SK-N-SH treated with all-trans-retinoic acid at 6 μM for 48 hours (cell line): ENCODE data around the gene PLA2G15.

Experiments
- ATAC-seq: fragments of 200-7000 bp; cut with Tn5 transposase; 3 replicates; pipeline ENCODE4 v1.9.1; 2020; ENCODE audit warnings: mild to moderate bottlenecking, moderate library complexity
- ARNTL ChIP-seq: fragments of 450-650 bp; formaldehyde crosslinking; IDR thresholded peaks from 2 replicates; pipeline ENCODE4 v1.5.0; 2020; ENCODE audit warnings: low read depth, mild to moderate bottlenecking, moderate library complexity, borderline replicate concordance
- BACH2 ChIP-seq: fragments of 250-450 bp; sonication (Bioruptor Pico); IDR thresholded peaks from 2 replicates; pipeline ENCODE4 v1.9.0; 2021; ENCODE audit warnings: mild to moderate bottlenecking, borderline replicate concordance
- CREB5 ChIP-seq: fragments of 250-450 bp; sonication (Bioruptor Pico); IDR thresholded peaks from 2 replicates; pipeline ENCODE4 v1.5.1; 2020; ENCODE audit warnings: low read depth, mild to moderate bottlenecking, moderate library complexity
- CSDC2 ChIP-seq: fragments of 250-450 bp; sonication (Bioruptor Pico); IDR thresholded peaks from 2 replicates; pipeline ENCODE4 v1.5.0; 2020; ENCODE audit warnings: mild to moderate bottlenecking, moderate library complexity
- ESRRG ChIP-seq: fragments of 250-450 bp; sonication (Bioruptor Pico); IDR thresholded peaks from 2 replicates; pipeline ENCODE4 v1.6.1; 2021; ENCODE audit warnings: mild to moderate bottlenecking
- GLIS3 ChIP-seq: fragments of 250-450 bp; sonication (Bioruptor Pico); IDR thresholded peaks from 2 replicates; pipeline ENCODE4 v1.5.0; 2020; ENCODE audit warnings: mild to moderate bottlenecking, moderate library complexity
- ISL1 ChIP-seq: fragments of 250-450 bp; sonication (Bioruptor Pico); IDR thresholded peaks from 2 replicates; pipeline ENCODE4 v2.1.2; 2022; ENCODE audit warnings: mild to moderate bottlenecking, moderate library complexity
- OSR1 ChIP-seq: fragments of 250-450 bp; sonication (Bioruptor Pico); IDR thresholded peaks from 2 replicates; pipeline ENCODE4 v1.8.0; 2022; ENCODE audit warnings: moderate library complexity, mild to moderate bottlenecking, inconsistent platforms
- POU6F1 ChIP-seq: fragments of 250-450 bp; sonication (Bioruptor Pico); IDR thresholded peaks from 2 replicates; pipeline ENCODE4 v1.8.0; 2021; ENCODE audit warnings: low read depth, mild to moderate bottlenecking, moderate library complexity, borderline replicate concordance
- PPARA ChIP-seq: fragments of 250-450 bp; sonication (Bioruptor Pico); IDR thresholded peaks from 2 replicates; pipeline ENCODE4 v1.5.0; 2020; ENCODE audit warnings: mild to moderate bottlenecking, borderline replicate concordance
- RARB ChIP-seq: fragments of 250-450 bp; sonication (Bioruptor Pico); IDR thresholded peaks from 2 replicates; pipeline ENCODE4 v1.8.0; 2021; ENCODE audit warnings: mild to moderate bottlenecking, moderate library complexity
- SNAI2 ChIP-seq: fragments of 250-450 bp; sonication (Bioruptor Pico); IDR thresholded peaks from 2 replicates; pipeline ENCODE4 v1.5.0; 2020; ENCODE audit warnings: mild to moderate bottlenecking, moderate library complexity
- TOX ChIP-seq: fragments of 250-450 bp; sonication (Bioruptor Pico); IDR thresholded peaks from 2 replicates; pipeline ENCODE4 v1.8.0; 2021; ENCODE audit warnings: mild to moderate bottlenecking, moderate library complexity, borderline replicate concordance
- ZC3H10 ChIP-seq: fragments of 250-450 bp; sonication (Bioruptor Pico); IDR thresholded peaks from 2 replicates; pipeline ENCODE4 v1.5.1; 2021; ENCODE audit warnings: mild to moderate bottlenecking, moderate library complexity
- ZFP30 ChIP-seq: fragments of 450-650 bp; formaldehyde crosslinking; IDR thresholded peaks from 2 replicates; pipeline ENCODE4 v1.5.0; 2022; ENCODE audit warnings: mild to moderate bottlenecking, moderate library complexity
- ZNF565 ChIP-seq: fragments of 450-650 bp; formaldehyde crosslinking; conservative IDR thresholded peaks from 2 replicates; pipeline ENCODE4 v1.5.0; 2020; ENCODE audit warnings: low read depth, mild to moderate bottlenecking, moderate library complexity
- ZNF70 ChIP-seq: fragments of 450-650 bp; formaldehyde crosslinking; IDR thresholded peaks from 2 replicates; pipeline ENCODE4 v1.5.0; 2020; ENCODE audit warnings: mild to moderate bottlenecking, moderate library complexity
- ZNF8 ChIP-seq: fragments of 450-650 bp; formaldehyde crosslinking; IDR thresholded peaks from 2 replicates; pipeline ENCODE4 v1.5.0; 2020; ENCODE audit warnings: mild to moderate bottlenecking, moderate library complexity
- TF ChIP-seq, protein P1 (sequence below): fragments of 250-450 bp; sonication (Bioruptor Pico); IDR thresholded peaks from 2 replicates; pipeline ENCODE4 v1.5.1; 2021; ENCODE audit warnings: mild to moderate bottlenecking, moderate library complexity
- TF ChIP-seq, protein P2 (sequence below): fragments of 250-450 bp; sonication (Bioruptor Pico); IDR thresholded peaks from 2 replicates; pipeline ENCODE4 v1.8.0; 2020; ENCODE audit warnings: mild to moderate bottlenecking, moderate library complexity, borderline replicate concordance

Gene PLA2G15

GRCh38 chr16:68247932-68248331 lies 2.8 kb downstream of the PLA2G15 start:
- no peak for TF ChIP-seq ISL1 (CRISPR knock-in tag)
- TF ChIP-seq CREB5 = no peak
- no peak for TF ChIP-seq ESRRG (CRISPR knock-in tag)
- TF ChIP-seq, protein P1, sequence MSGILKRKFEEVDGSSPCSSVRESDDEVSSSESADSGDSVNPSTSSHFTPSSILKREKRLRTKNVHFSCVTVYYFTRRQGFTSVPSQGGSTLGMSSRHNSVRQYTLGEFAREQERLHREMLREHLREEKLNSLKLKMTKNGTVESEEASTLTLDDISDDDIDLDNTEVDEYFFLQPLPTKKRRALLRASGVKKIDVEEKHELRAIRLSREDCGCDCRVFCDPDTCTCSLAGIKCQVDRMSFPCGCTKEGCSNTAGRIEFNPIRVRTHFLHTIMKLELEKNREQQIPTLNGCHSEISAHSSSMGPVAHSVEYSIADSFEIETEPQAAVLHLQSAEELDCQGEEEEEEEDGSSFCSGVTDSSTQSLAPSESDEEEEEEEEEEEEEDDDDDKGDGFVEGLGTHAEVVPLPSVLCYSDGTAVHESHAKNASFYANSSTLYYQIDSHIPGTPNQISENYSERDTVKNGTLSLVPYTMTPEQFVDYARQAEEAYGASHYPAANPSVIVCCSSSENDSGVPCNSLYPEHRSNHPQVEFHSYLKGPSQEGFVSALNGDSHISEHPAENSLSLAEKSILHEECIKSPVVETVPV (CRISPR knock-in tag) = no peak
- no peak for TF ChIP-seq ZFP30
- TF ChIP-seq GLIS3 (CRISPR knock-in tag) = no peak
- no peak for TF ChIP-seq BACH2 (CRISPR knock-in tag)
- TF ChIP-seq, protein P2, sequence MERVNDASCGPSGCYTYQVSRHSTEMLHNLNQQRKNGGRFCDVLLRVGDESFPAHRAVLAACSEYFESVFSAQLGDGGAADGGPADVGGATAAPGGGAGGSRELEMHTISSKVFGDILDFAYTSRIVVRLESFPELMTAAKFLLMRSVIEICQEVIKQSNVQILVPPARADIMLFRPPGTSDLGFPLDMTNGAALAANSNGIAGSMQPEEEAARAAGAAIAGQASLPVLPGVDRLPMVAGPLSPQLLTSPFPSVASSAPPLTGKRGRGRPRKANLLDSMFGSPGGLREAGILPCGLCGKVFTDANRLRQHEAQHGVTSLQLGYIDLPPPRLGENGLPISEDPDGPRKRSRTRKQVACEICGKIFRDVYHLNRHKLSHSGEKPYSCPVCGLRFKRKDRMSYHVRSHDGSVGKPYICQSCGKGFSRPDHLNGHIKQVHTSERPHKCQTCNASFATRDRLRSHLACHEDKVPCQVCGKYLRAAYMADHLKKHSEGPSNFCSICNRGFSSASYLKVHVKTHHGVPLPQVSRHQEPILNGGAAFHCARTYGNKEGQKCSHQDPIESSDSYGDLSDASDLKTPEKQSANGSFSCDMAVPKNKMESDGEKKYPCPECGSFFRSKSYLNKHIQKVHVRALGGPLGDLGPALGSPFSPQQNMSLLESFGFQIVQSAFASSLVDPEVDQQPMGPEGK (CRISPR knock-in tag) = no peak
- no peak for TF ChIP-seq ZNF8 (CRISPR knock-in tag)
- TF ChIP-seq RARB (CRISPR knock-in tag) = no peak
- TF ChIP-seq ARNTL = no peak
- no peak for TF ChIP-seq ZC3H10 (CRISPR knock-in tag)
- TF ChIP-seq ZNF565 = no peak
- no peak for TF ChIP-seq OSR1
- no peak for TF ChIP-seq TOX
- no peak for ATAC-seq

DNA sequence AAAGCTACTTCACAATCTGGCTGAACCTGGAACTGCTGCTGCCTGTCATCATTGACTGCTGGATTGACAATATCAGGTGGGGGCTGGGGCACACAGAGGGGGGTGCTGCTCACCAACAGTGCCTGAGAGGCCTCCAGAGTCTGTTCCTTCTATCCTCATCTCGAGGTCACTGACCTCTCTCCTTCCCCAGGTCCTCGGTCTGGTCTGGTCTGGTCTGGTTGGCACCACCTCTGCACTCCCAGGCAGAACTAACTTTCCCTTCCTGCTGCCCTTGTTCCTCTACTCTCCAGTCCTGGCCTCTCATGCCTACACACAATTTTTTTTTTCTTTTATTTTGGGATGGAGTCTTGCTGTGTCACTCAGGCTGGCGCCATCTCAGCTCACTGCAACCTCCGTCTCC lies 4.2 kb downstream of the PLA2G15 start:
- TF ChIP-seq OSR1 (no peak), ESRRG (CRISPR knock-in tag) (no peak), CSDC2 (CRISPR knock-in tag) (no peak), ZNF8 (CRISPR knock-in tag) (no peak), POU6F1 (CRISPR knock-in tag) (no peak)
- no peak for ATAC-seq

DNA sequence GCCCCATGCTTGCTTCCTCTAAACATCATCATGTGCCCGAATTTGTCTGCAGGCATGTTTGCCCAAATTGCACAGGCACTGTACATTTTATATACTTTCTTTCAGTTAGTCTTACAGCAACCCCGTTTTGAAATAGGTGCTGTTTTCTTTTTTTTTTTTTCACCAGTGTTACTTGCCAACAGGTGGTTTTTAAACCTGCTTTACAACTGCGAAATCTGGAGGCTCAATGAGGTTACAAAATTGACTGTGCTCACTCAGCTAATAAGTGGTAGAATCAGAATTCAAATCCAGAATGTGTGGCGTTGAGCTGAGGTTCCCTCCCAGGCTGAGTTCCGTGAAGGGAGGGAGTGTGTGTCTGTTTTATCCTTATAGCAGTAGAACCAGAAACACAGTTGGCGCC lies 5.8 kb downstream of the PLA2G15 start:
- no peak for ATAC-seq
- no peak for TF ChIP-seq TOX

DNA sequence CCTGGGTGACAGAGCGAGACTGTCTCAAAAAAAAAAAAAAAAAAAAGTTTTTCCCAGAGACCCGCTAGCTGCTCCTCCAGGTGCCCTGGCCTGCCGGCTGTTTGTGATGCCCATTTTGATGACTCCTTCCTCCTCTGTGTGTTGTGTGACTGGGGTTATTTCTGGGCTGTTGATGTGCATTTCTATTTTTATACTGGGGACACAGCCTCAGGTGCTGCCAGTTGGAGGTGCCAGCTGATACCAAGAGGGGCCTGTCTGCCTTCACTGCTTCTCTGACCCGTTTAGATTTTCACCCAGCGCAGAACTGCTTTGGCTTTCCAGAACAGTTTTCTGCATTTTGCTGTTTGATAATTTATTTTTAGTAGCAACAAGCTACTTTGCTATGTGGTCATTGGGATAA lies 6.7 kb downstream of the PLA2G15 start:
- ATAC-seq = no peak
- no peak for TF ChIP-seq OSR1
- no peak for TF ChIP-seq SNAI2 (CRISPR knock-in tag)
- TF ChIP-seq RARB (CRISPR knock-in tag) = no peak
- TF ChIP-seq, protein P2 (CRISPR knock-in tag) = no peak
- no peak for TF ChIP-seq GLIS3 (CRISPR knock-in tag)
- TF ChIP-seq ZNF8 (CRISPR knock-in tag) = no peak
- TF ChIP-seq PPARA (CRISPR knock-in tag) = no peak
- no peak for TF ChIP-seq ARNTL
- TF ChIP-seq TOX = no peak
- TF ChIP-seq, protein P1 (CRISPR knock-in tag) = no peak
- TF ChIP-seq ZC3H10 (CRISPR knock-in tag) = no peak
- TF ChIP-seq ZNF70 (CRISPR knock-in tag) = no peak
